ENCODE measurements around the gene GAK. TPM values are rescaled to one million over a fixed set of nuclear protein-coding genes. Genes with fewer than 3 reads are reported as not detected.
"Not testable (repeated sequence)": the region's sequence is repeated elsewhere in the genome, so short reads cannot be mapped to it uniquely, and the experiment has no call there.

The GAK gene
- polyA plus RNA-seq, 1 donor: 43.2 TPM

DNA sequence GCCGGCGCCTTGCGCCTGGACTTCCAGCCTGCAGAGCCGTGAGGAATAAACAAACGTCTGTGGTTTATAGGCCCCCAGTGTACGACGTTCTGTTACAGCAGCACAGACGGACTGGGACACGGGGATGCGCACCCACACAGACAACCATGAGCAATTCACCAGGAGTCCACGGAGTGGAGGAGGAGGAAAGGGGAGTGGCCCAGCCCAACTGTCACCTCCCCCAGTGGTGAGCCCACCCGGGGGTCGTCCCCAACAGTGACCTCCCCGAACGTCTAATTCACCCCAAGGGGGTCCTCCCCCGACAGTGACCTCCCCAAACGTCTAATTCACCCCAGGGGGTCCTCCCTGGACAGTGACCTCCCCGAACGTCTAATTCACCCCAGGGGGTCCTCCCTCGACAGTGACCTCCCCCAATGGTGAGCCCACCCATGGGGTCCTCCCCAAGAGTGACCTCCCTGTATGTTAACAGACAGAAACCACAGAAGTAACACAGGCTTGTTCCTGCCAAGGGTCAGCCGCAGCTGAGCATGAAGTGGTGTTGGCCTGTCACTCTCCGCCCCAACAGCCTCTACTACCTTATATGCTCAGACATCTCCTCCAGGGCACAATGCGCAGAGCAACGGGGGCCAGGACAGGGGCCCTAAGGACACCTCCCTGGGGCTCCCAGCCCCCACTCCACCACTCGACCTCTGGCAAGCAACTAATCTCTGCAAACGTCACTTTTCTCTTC is 6.2 kb downstream of the GAK start:
- DNase-seq: no peak

- no peak for DNase-seq
Measured at GRCh38 chr4:925171-925570, 6.9 kb downstream of the GAK start.

GRCh38 chr4:924107-925096 is 7.7 kb downstream of the GAK start:
- no peak for DNase-seq

DNA sequence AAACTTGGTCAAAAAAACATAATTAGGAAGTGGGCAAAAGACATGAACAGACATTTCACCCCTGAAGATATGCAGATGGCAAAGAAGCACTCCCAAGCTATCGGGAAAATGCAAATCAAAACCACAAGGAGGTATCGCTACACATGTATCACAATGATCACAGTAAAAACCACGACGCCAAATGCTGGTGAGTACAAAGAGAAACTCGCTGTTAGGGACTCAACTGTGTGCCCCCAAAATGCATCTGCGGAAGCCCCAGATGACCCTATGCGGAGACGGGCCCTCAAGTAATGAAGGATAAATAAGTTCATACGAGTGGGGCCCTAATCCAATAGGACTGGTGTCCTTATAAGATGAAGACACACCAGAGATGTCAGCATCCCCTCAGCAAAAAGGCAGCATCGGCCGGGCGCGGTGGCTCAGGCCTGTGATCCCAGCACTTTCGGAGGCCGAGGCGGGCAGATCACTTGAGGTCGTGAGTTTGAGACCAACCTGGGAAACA is 10.2 kb downstream of the GAK start:
- DNase-seq: no peak

DNA sequence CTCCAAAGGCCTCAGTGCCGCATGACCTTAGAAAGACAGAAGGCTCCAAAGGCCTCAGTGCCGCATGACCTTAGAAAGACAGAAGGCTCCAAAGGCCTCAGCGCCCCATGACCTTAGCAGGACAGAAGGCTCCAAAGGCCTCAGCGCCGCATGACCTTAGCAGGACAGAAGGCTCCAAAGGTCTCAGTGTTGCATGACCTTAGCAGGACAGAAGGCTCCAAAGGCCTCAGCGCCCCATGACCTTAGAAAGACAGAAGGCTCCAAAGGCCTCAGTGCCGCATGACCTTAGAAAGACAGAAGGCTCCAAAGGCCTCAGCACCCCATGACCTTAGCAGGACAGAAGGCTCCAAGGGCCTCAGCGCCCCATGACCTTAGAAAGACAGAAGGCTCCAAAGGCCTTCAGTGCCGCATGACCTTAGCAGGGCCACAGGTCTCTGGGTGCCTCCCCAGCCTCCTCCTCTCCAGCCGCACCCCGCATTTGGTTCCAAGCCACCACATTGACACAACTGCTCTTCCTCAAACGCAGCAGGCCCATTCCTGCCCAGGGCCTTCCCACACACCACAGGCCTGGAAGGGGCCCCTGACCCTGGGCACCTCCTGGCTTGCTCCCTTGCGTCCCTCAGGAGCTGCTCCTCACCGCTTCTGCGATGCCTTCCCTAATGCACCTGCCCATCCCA is 13.0 kb downstream of the GAK start:
- not testable (repeated sequence) for DNase-seq

DNA sequence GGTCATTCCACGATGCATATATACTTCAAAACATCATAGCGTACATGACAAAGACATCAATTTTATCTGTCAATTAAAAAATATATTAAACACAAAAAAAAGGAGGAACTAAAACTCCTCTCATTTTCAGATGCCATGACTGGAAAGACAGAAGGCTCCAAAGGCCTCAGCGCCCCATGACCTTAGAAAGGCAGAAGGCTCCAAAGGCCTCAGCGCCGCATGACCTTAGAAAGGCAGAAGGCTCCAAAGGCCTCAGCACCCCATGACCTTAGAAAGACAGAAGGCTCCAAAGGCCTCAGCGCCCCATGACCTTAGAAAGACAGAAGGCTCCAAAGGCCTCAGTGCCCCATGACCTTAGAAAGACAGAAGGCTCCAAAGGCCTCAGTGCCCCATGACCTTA is 13.5 kb downstream of the GAK start:
- not testable (repeated sequence) for DNase-seq

DNA sequence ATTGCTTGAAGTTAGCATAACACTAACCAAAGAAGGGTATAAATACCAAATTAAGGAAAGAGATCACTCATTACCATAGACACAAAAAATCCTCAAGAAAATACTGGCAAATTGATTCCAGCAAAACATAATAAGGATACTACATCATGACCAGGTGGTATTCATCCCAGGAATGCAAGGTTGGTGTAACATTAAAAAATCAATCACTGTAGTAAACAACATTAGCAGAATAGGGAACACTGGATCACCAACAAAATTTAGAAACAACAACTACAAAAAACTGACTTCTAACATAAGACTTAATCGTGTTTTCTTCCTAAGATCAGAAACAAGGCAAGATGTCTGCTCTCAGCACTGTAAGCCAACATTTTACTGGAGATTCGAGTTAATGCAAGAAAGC is 14.1 kb downstream of the GAK start:
- no peak for DNase-seq

GRCh38 chr4:917466-917865 is 14.7 kb downstream of the GAK start:
- DNase-seq: no peak

- DNase-seq: no peak
Measured at GRCh38 chr4:915595-915994, 16.5 kb downstream of the GAK start.

GRCh38 chr4:915041-915474 is 17.1 kb downstream of the GAK start:
- DNase-seq: no peak

DNA sequence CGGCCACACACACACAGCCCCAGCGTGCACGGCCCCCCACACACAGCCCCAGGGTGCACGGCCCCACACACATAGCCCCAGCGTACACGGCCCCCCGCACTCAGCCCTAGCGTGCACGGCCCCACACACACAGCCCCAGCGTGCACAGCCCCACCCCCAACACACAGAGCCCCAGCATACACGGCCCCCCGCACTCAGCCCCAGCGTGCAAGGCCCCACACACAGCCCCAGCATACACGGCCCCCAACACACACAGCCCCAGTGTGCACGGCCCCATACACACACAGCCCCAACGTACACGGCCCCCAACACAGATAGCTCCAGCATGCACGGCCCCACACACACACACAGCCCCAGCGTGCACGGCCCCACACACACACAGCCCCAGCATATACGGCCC is 17.6 kb downstream of the GAK start:
- DNase-seq: no peak

DNA sequence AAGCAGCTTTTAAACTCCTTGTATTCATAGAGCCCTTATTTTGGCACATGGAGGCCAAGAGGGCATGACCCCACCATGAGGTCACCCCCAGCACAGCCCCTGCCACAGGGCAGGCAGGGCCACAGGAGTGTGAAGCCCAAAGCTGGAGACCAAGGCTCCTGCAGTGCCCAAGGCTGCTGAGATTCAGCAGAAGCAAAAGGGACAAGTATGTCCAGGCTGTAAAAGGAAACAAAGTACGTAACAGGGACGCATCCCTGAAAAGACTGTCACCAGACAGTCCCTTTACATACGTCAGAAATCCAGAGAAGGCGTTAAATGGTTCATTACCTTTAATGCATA is 18.9 kb downstream of the GAK start:
- no peak for DNase-seq

GRCh38 chr4:912548-913279 is 19.4 kb downstream of the GAK start:
- DNase-seq: no peak

DNA sequence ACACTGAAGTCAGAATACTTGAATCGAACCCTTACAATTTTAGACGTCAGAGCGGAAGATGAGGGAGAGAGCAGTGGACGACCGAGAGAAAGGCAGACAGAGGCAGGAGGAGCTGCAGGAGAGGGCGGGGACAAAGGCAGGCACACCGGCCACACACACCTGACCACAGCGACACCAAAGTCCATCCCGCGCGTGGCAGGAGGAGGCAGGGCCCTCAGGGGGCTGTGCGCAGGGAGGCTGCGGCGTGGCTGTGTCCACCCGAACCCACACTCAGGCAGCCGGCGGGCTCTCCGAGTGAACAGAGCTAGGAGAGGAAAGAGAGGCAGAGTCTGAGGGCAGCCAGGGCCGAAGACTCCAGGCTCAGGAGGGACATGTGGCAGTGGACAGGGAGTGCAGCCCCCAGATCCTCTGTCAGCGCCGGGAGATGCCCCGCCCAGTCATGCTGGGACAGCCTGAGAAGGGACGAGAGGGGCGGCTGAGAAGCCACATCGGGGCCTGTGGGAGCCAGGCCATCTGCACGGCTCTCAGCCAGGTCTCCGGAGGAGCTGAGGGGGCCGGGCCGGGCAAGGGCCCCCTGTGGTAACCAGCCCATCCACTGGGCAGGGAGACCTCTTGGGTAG is 20.1 kb downstream of the GAK start:
- no peak for DNase-seq

GRCh38 chr4:911221-911751 is 20.8 kb downstream of the GAK start:
- no peak for DNase-seq

DNA sequence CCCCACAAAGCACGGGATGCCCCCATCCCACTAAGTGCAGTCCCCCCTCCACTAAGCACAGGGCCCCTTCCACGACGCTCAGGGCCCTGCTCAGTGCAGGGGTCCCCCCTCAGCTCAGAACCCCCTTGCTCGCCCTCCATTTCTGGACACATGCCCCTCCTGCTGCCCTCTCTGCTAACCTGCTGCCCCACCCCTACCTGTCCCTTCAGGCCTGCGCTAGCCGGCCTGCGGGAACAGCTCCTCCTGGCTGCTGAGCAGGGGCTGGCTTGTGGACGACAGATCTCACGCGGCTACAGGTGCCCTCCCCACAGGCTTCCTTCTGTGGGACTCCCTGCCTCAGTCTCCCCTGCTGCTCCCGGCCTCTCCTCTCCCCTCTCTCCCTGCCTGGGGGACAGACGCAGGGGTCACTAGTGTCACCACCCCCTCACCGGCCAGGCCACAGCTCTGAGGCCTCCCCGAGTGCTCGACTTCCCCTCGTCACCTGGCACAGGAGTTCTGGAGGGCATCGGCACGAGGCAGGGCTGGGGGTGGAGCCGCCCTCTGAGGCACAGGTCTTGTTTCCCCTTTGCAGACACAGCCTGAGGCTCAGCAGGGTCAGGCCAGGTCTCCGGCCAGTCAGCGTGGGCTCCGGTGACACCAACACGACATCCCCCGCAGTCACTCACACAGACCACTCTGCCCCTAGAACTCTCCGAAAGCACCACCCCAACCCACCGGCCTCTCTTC is 21.6 kb downstream of the GAK start:
- no peak for DNase-seq

GRCh38 chr4:909821-910220 is 22.3 kb downstream of the GAK start:
- DNase-seq: no peak

DNA sequence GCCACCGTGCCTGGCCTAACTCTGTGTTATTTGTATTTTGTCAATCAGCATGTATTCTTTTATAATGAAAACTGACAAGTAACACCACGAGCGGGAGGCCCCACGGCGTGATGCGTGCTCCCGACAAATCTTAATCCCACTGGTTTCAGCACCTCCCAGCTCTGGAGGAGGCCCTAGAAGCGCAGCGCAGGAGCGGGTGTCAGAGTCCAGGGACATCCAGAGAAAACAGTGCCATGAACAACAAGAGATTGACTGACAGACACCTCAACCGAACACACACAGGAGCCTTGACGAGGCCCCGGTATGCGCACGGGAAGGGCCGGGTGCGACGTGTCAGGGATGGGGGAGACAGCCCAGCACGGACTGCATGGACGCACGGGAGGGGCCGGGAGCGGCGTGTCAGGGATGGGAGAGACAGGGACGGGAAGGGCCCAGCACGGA is 23.0 kb downstream of the GAK start:
- DNase-seq: no peak

GRCh38 chr4:907691-908425 is 24.3 kb downstream of the GAK start:
- DNase-seq: no peak

- DNase-seq: no peak
Measured at GRCh38 chr4:907103-907400, 25.1 kb downstream of the GAK start.

Data from hindlimb muscle (tissue), 1 donor.